ENCODE measurements around the gene SLC29A3.
"Not testable (repeated sequence)": the region's sequence is repeated elsewhere in the genome, so short reads cannot be mapped to it uniquely, and the experiment has no call there.

The SLC29A3 gene

GRCh38 chr10:71284544-71285179 lies 34.4 kb upstream of the SLC29A3 start:
- no peak for DNase-seq

- DNase-seq: peak; percentile 44
Observed at GRCh38 chr10:71285180-71285545, 33.9 kb upstream of the SLC29A3 start.

GRCh38 chr10:71285986-71286385 lies 33.1 kb upstream of the SLC29A3 start:
- DNase-seq: no peak

- no peak for DNase-seq
Observed at GRCh38 chr10:71286521-71287294, 32.4 kb upstream of the SLC29A3 start.

- no peak for DNase-seq
Observed at GRCh38 chr10:71287456-71287855, 31.6 kb upstream of the SLC29A3 start.

- no peak for DNase-seq
Observed at GRCh38 chr10:71288461-71288860, 30.6 kb upstream of the SLC29A3 start.

- DNase-seq: no peak
Observed at GRCh38 chr10:71289421-71290130, 29.5 kb upstream of the SLC29A3 start.

- no peak for DNase-seq
Observed at GRCh38 chr10:71290331-71290730, 28.7 kb upstream of the SLC29A3 start.

GRCh38 chr10:71290806-71291527 lies 28.1 kb upstream of the SLC29A3 start:
- no peak for DNase-seq

- no peak for DNase-seq
Observed at GRCh38 chr10:71291528-71291900, 27.5 kb upstream of the SLC29A3 start.

- no peak for DNase-seq
Observed at GRCh38 chr10:71292624-71293445, 26.2 kb upstream of the SLC29A3 start.

GRCh38 chr10:71293446-71294084 lies 25.5 kb upstream of the SLC29A3 start:
- no peak for DNase-seq

- DNase-seq: no peak
Observed at GRCh38 chr10:71294091-71294561, 24.9 kb upstream of the SLC29A3 start.

GRCh38 chr10:71294856-71295255 lies 24.2 kb upstream of the SLC29A3 start:
- DNase-seq: no peak

- DNase-seq: no peak
Observed at GRCh38 chr10:71295641-71296040, 23.4 kb upstream of the SLC29A3 start.

- DNase-seq: no peak
Observed at GRCh38 chr10:71296086-71296485, 23.0 kb upstream of the SLC29A3 start.

GRCh38 chr10:71296811-71297210 lies 22.2 kb upstream of the SLC29A3 start:
- DNase-seq: not testable (repeated sequence)

- DNase-seq: no peak
Observed at GRCh38 chr10:71297343-71297742, 21.7 kb upstream of the SLC29A3 start.

GRCh38 chr10:71299071-71299785 lies 19.8 kb upstream of the SLC29A3 start:
- no peak for DNase-seq

GRCh38 chr10:71300555-71301370 lies 18.3 kb upstream of the SLC29A3 start:
- no peak for DNase-seq
